ENCODE data around the gene MYO10. TPM values are rescaled to one million over a fixed set of nuclear protein-coding genes. Genes with fewer than 3 reads are reported as not detected.

The MYO10 gene
- total RNA-seq, 4 donors from 2014 or later, result 3.4 to 28.7 (median 13.4) TPM

GRCh38 chr5:16886793-16887345 is 49.2 kb downstream of the MYO10 start:
- TF ChIP-seq CTCF (IDR thresholded peaks at IDR 0.05 in 4 of 5, conservative IDR thresholded peaks at IDR 0.05 in 1 of 5) (no peak), POLR2A (IDR thresholded peaks at IDR 0.05) (no peak)
- Histone ChIP-seq H3K27me3 (no peaks in the 10 kb centered on the region), H3K4me1 (peaks cover 7 to 30% of the 10 kb centered on the region in 2 donors), H3K27ac (peak overlapping the region; percentile 30 to 81 (median 60)), H3K4me3 (no peak overlapping the region), H3K36me3 (no peaks in the 10 kb centered on the region), H3K9me3 (no peaks in the 10 kb centered on the region)
- intact Hi-C loops (cut with DNase I; ENCODE audit: low total_unique reads), result loop anchor here (2.0 to 5.0 kb wide), 2 partner anchors 50 to 110 kb away; partner anchors contain the start of gene MYO10
- DNase-seq, result no peak
- in situ Hi-C loops (cut with MboI; ENCODE audit: low sequenced_read_pairs in 4 of 4), result no loop called here
- no peak for ATAC-seq

GRCh38 chr5:16886366-16886736 is 49.7 kb downstream of the MYO10 start:
- Histone ChIP-seq H3K9me3 (no peaks in the 10 kb centered on the region), H3K4me1 (peaks cover 7 to 33% of the 10 kb centered on the region in 2 donors), H3K27ac (peak overlapping the region; percentile 30 to 81 (median 60)), H3K4me3 (no peak overlapping the region), H3K36me3 (no peaks in the 10 kb centered on the region), H3K27me3 (no peaks in the 10 kb centered on the region)
- TF ChIP-seq CTCF (IDR thresholded peaks at IDR 0.05 in 4 of 5, conservative IDR thresholded peaks at IDR 0.05 in 1 of 5), result no peak
- no peak for TF ChIP-seq POLR2A (IDR thresholded peaks at IDR 0.05)
- intact Hi-C loops (cut with DNase I; ENCODE audit: low total_unique reads) (loop anchor here (2.0 to 5.0 kb wide), 2 partner anchors 50 to 109 kb away; partner anchors contain the start of gene MYO10), in situ Hi-C loops (cut with MboI; ENCODE audit: low sequenced_read_pairs in 4 of 4) (no loop called here)
- peak in 1 of 2 donors; percentile 36 for DNase-seq
- ATAC-seq, result peak; percentile 59 to 89

GRCh38 chr5:16885635-16886365 is 50.3 kb downstream of the MYO10 start:
- DNase-seq (no peak), ATAC-seq (peak; percentile 26 to 37)
- Histone ChIP-seq H3K27ac (peak overlapping the region; percentile 52 to 81 (median 65)), H3K4me3 (no peak overlapping the region), H3K4me1 (peaks cover 10 to 38% of the 10 kb centered on the region in 2 donors), H3K9me3 (no peaks in the 10 kb centered on the region), H3K27me3 (no peaks in the 10 kb centered on the region), H3K36me3 (no peaks in the 10 kb centered on the region)
- TF ChIP-seq POLR2A (IDR thresholded peaks at IDR 0.05) (no peak), CTCF (IDR thresholded peaks at IDR 0.05 in 4 of 5, conservative IDR thresholded peaks at IDR 0.05 in 1 of 5) (no peak)
- intact Hi-C loops (cut with DNase I; ENCODE audit: low total_unique reads) (loop anchor here (2.0 to 5.0 kb wide), 2 partner anchors 51 to 108 kb away; partner anchors contain the start of gene MYO10), in situ Hi-C loops (cut with MboI; ENCODE audit: low sequenced_read_pairs in 4 of 4) (no loop called here)

- intact Hi-C loops (cut with DNase I; ENCODE audit: low total_unique reads), result no loop called here
- peak overlapping the region in 1 of 4 donors; percentile 81 for H3K27ac ChIP-seq
- DNase-seq, result no peak
- no peak overlapping the region for H3K4me3 ChIP-seq
- H3K9me3 ChIP-seq, result no peaks in the 10 kb centered on the region
- no peaks in the 10 kb centered on the region for H3K27me3 ChIP-seq
- no peak for TF ChIP-seq CTCF (IDR thresholded peaks at IDR 0.05 in 4 of 5, conservative IDR thresholded peaks at IDR 0.05 in 1 of 5)
- TF ChIP-seq POLR2A (IDR thresholded peaks at IDR 0.05), result no peak
- in situ Hi-C loops (cut with MboI; ENCODE audit: low sequenced_read_pairs in 4 of 4), result no loop called here
- peaks cover 12 to 41% of the 10 kb centered on the region in 2 donors for H3K4me1 ChIP-seq
- no peak for ATAC-seq
- no peaks in the 10 kb centered on the region for H3K36me3 ChIP-seq
Observed at GRCh38 chr5:16884595-16884994, 51.5 kb downstream of the MYO10 start.
